HG03558 (cell line): ENCODE results near the gene DNASE1L1.

Experiments used
- ATAC-seq: cut with Tn5 transposase; IDR thresholded peaks from one replicate; pipeline ENCODE4 v1.9.1; 2021; ENCODE audit warnings: moderate number of reproducible peaks; ENCODE audit not compliant: unreplicated experiment; ENCODE audit errors: extremely low read depth

DNASE1L1 gene

DNA sequence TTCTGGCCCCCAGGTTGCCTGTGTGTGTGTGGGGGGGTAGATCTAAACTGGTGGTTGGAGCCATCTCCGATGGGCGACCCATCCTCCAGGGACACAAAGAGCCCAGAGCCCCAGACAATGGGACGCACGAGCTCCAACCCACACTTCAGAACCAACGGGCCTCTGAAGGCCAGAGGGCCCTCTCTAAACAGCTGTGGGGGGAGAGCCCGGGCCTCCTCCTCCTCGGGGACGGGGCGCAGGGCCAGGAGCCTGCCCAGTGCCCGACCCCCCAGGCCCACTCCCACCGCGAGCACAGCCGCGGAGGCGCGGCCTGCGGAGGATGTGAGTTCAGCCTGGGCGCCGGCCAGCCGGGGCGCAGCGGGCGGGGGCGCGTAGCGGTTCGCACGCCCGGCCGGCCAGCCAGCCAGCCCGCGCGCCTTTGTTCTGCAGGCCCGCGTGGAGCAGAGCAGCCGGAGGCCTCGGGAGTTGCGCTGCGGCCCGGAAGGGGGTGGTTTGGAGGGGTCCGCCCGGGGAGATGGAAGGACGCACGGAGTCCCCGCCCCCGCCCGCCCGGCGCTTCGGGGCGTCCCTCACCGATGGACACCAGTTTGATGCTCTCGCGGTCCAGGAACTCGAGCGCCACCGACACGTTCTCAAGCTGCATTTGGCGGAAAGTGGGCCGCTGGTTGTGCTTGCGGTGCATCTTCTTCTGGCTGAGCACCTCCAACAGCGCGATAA, 38.6 kb downstream of the DNASE1L1 start:
- no peak for ATAC-seq

DNA sequence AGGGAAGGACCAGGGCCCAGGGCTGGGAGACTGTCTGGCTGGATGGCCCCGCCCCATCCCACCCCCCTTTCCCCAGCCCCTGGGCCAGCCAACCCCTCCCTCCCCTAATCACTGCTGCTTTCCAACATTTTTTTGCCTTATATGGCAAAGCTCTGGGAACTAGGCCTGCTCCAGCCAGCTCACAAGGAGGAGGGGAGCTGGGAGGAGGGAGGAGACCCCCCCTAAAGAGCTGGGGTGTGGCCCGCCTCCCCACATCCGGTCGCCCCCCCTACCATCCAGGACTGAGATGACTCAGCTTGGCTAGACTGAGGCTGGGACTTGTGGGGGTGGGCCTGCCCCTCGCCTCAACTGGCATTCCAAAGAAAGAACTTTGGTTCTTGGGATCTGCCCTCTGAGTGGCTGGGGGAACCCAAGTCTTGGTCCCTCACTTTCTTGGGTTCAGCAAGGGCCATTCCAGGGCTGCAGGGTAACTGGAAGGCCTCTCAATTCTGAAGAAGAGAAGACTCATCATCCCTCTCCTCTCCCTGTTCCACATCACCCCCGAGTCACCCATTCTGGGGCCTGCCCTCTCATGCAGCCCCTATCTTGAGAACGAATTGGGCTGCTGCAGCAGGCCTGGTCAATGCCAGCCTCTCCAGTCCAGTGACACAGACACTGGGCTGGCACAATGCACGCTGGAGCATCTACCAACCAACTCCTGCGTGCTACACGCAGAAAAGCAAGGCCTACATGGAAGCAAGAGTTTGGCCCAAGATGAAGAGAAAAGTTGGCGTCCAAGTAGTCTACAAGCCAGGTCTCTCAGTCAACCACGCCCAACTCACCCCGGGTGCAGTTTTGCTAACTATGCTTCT, 39.4 kb downstream of the DNASE1L1 start:
- no peak for ATAC-seq

DNA sequence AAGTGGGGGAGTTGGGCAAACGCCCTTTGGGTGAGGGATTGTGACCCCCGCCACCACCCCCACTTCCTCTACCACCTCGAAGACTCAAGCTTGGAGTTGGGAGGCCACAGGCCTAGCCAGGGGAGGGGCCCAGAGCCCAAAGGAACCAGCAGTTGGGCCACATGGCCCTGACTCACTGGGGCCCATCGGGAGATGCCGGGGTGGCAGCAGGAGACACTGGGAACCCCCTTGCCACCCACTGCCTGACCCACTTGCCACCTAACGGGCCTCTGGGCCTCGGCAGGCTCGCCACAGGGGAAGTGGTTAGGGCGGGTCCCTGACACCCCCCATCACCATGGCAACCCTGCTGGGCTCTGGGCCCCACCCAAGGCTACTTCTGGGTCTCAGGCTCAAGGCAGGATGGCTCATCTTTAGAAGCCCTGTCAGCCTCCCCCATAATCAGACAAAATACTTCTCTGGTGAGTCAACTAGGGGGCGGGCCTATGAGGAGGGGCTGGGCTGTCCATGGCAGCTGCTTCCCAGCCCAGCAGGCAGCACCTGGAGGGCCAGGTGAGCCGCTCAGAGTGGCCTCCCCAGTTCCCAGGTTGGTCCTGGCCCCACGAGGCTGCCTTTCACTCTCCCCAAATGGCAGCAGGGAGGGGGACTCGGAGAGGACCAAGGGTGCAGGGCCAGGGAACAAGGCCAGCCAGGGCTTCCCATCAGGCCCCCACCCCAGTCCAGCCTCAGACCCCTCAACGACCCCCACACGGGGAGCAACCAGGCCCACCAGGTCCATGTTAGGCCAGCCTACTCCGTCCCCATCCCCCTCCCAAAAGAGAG, 40.2 kb downstream of the DNASE1L1 start:
- no peak for ATAC-seq

DNA sequence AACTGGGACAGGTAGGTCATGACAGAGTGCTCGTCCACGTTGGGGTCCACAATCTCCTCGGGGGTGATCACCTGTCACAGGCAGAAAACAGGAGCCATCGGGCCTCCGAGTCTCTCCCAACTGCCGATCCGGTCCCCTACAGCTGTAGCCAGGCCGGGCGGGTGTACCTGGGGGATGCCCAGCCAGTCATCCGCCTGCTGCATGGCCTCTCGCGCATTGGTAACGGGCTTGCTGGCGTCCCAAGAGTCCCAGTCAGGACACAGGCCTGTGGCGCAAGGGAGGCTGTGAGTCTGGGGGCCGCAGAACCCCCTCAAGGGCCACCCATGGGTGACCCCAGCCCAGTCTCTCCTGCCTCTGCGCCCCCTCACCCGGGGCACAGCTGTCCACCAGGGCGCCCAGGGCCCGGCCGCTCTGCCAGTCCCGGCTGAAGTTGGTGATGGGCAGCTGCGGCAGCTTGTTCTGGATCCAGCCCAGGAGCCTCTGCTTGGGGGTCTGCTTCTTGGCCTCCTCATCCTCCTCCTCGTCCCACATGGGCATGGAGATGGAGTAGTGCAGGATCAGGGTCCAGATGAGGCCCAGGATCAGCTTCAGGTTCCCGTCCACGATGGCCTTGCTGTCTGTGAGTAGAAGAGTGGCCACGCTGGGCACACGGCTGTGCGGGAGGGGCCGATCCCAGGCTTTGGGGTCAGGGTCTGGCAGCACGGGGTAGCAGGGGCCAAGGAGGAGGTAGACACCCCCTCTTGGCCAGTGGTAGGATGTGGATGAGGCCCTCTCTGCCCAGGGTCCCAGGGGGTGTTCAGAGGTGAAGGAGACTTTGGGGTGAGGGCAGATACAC, 41.4 kb downstream of the DNASE1L1 start:
- ATAC-seq: no peak

DNA sequence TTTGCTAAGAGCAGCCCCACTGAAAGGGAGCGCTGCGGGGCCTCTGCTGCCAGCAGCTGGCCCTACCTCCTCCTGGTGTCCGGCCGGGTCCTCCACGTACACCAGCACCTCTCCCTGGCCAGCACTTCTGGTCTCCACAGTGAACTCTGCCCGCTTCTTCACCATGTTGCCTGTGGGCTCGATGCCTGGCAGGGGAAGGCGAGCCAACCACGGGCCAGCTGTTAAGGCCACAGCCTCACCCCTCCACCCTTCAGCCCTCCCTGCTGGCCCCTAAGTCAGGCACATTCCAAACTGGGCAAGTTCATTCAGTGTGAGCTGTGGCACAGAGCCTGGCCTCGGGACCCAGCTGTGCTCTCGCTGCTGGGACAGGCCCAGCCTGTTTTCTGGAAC, 42.4 kb downstream of the DNASE1L1 start:
- ATAC-seq: no peak

DNA sequence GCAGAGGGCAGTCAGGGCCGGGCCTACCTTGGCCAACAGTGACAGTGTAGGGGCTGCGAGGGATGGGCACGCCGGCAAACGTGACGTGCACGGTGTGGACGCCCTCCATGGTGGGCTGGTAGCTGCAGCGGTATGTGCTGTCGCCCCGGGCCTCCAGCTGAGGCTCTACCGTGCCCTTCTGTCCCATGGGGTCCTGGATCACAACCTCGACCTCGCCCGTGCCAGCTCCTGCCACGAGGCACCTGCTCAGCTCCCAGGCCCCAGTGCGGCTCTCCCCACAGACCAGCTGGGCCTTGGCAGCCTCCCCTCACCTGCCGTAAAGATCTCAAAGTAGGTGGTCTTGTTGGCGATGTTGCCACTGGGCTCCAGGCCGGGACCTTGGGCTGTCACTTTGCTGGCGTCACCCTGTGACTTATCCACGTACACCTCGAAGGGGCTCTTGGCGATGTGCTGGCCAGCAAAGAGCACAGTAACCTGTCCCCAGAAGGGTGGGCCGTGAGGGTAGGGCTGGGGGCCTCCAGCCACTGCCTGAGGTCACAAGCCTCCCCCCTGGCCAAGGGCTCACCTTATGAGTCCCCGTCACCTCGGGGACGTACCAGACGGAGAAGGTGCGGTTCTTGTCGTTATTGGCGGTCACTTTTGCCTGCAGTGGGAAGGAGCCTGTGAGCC, 42.9 kb downstream of the DNASE1L1 start:
- no peak for ATAC-seq

DNA sequence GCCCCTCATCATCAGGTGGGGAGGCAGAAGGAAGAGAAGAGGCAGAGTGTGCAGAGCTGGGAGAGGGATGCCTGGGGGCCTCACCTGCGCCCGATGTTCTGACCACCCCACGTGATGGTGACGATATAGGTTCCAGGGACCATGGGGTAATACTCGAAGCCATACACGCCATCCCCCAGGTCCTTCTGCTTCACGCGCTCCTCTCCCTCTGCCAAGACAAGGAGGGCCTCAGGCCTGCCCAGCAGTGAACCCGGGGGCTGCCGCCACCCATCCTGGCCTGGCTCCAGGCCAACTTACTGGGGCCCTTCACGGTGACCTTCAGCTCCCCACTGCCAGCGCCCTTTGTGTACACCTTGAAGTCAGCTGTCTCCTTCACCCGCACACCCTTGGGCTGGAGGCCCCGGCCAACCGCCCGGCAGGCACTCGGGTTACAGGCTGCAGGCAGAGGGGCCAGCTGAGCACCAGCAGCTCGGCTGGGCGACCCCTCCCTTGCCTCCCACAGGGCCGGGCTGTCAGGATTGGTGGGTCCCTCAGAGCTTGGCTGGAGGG, 43.9 kb downstream of the DNASE1L1 start:
- ATAC-seq: no peak

DNA sequence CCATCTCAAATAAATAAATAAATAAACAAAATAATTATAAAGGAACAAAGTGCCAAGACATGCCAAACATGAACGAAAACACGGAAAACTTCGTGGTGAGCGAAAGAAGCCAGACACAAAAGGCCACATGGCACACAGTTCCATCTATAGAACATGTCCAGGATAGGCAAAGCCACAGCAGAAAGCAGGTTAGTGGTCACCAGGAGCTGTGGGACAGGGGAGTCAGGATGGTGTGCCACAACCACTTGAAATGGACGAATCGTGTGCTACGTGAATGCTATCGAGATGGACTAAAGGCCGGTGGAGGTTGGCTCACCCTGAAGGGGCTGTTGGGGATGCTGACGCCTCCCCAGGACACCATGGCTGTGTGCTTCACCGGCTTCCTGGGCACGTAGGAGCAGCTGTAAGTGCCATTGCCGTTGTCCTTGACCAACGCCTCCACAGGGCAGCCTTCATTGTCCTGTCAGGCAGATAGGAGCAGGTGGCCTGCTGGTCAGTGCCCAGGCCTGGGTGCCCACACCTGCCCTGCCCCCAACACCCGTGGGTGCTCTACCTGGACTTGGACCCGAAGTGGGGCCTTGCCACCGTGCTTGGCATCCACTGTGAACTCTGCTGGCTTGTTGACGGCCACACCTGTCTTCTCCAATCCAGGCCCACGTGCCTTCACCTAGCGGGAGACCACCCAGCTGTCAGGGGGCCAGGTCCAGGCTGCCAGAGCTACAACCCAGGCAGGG, 45.2 kb downstream of the DNASE1L1 start:
- no peak for ATAC-seq

DNA sequence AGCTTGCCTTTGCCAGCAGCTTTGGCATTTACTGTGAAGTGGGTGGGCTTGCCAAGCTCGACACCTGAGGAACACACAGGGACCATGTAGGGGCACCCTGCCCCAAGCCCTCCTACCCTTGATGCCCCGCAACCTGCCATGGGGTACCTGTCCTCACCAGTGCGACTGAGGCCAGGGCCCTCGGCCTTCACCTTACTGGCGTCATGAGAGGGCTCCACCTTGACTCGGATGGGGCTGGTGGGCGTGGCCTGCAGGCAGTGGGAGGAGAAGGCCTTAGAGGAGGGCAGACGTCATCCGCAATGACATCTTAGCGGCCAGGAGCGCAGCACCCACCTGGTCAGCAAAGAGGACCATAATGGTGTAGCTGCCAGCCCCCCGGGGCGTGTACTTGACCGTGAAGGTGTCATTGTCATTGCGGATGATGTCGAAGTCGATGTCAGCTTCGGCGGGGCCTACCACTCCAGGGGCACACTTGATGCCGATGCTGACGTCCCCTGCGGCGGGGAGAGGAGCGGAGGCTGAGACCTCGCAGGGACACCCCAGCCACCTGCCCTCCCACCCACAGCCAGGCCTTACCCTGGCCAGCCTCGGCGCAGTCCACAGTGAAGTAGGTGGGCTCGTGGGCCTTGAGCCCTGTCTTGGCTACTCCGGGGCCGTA, 46.8 kb downstream of the DNASE1L1 start:
- no peak for ATAC-seq

DNA sequence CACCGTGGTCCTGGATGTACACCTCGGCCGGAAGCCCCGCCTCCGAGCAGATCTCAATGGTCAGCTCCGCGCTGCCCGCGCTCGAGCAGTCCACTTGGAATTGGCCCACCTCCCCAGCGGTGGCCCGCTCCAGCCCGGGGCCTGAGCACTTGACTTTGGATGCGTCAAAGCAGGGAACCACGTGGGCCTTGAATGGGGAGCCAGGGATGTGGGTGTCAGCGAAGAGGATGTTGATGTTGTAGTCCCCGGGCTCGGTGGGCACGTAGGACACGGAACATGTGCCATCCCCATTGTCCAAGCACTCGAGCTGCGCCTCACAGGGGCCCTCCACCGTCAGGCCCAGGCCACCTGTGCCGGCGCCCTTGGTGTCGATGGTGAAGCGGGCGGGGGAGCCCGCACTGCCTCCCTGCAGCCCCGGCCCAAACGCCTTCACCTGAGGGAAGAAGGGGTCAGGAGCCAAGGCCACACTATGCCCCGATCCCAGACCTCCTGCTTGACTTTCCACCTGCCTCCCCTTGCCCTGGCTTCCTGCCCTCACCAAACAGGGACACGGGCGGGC, 48.8 kb downstream of the DNASE1L1 start:
- ATAC-seq: no peak

DNA sequence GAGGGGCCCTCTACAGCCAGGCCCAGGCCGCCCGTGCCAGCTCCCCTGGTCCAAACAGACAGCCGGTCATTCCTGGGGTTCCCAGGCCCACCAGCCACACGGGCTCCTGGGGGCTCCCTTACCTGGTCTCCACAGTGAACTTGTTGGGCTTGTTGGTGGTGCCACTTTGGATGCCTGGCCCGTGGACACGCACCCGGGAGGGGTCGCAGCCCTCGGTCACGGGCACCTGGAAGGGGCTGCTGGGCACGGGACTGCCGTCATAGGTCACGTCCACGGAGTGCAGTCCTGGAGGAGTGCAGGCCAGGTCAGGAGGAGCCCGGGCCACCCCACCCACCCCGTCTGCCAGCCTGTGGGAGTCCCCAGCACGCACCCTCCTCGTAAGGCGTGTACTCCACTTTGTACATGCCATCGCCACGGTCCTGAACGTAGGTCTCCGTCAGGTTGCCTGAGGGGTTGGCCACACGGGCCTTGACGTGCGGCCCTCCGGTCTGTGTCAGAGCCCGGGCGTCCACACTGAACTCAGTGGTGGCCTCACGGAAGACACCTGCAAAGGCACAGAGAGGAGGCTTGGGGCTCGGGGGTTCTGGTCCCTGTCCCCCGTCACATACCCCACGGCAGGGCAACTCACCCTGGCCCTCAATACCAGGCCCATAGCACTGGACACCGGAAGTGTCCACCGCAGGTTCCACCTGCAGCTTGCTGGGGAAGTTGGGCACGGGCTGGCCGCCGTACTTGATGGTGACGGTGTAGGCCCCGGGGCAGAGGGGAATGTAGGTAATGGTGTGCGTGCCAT, 49.5 kb downstream of the DNASE1L1 start:
- ATAC-seq: no peak

DNA sequence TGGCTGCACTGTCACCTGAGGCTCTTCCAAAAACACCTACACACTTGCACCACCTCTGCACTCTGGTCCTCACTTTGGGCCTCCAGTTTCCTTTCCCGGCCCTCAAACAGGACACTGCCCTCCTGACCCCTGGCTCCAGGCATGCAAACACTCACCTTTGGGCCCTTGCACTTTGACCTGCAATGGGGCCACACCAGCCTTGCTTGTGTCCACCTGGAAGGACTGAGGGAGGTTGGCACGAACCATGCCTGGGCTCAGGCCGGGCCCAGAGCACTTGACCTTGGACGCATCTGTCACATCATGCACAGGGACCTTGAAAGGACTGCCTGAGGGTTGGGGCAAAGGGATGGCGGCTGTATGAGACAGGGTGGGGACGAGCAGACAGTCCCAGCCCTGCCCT, 50.2 kb downstream of the DNASE1L1 start:
- no peak for ATAC-seq

DNA sequence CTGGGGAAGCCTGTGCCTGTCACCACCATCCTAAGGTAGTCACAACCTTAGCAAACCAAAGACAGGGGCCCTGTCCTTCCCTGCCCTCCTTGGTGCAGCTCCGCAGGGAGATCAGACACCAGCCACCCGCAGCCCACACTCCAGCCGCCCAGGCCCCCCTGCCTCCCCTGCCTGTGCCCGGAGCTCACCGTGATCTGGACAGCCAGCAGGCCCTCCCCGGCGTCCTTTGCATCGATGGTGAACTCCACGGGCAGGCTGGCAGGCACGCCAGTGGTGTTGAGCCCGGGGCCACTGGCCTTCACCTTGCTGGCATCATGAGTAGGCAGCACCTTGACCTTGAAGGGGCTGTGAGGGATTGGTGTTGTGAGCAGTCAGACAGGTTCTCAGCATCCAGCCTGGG, 51.0 kb downstream of the DNASE1L1 start:
- no peak for ATAC-seq

DNA sequence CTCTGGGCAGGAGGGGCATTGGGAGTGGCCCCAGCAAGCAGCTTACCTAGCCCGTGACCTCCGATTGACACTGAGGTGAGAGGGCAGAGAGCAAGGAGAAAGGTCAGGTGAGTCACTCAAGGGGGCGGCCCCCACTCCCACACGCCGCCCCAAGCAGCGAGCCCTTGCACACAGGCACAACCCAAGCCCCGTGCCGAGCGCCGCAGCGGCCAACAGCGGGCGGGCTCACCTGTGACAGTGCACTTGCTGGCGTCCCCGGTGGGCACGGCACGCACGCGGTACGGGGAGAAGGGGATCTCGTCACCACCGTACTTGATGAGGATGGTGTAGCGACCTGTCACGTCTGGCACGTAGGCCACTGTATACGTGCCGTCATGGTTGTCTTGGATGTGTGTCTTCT, 51.8 kb downstream of the DNASE1L1 start:
- ATAC-seq: no peak

DNA sequence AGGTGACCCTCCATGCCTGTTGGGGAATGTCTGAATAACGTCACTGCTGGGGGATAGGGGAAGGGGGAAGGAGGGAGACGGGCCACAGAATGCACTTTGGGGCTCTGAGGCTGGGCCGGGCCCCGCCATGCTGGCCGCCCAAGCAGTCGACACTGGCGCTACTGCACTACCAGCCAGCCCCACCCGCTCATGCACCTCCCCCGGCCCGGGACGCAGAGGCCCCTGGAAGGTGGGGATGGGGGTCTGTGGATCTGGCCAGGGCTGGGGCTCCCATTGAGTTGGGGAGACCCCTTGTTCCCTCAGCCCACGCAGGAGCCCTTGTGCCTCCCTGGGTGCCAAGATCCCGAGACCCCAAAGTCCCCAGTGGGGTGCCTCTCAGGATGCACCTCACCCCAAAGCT, 52.5 kb downstream of the DNASE1L1 start:
- no peak for ATAC-seq

DNA sequence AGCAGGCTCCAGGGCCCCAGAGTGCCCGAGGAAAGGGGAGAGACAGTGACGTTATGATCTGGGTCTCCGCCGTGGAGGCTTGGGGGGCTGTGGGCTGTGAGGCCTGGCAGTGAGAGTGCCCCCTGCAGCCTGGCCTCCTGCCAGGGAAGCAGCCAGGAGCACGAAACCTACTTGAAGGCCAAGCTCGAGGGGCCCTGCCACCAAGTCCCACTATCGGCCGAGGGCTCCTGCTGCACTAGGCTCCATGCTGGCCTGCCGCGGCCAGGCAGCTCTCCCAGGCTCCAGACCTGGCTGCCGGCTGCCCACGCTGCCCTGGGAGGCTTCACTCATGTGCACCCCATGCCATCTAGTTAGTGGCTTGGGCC, 53.3 kb downstream of the DNASE1L1 start:
- no peak for ATAC-seq
